Upper lobe of right lung (tissue), 1 donor: ENCODE data around the gene IGSF11. TPM values are rescaled to one million over a fixed set of nuclear protein-coding genes. Genes with fewer than 3 reads are reported as not detected.
"Not testable (repeated sequence)": the region's sequence is repeated elsewhere in the genome, so short reads cannot be mapped to it uniquely, and the experiment has no call there.

Experiments
- ATAC-seq: fragments of 200-7000 bp; cut with Tn5 transposase; one replicate; pipeline ENCODE4 v1.9.1; 2020; ENCODE audit warnings: mild to moderate bottlenecking, moderate library complexity
- DNase-seq: peaks from one replicate; pipeline ENCODE4 v3.0.0-alpha.2; 2020
- H3K27ac ChIP-seq: fragments of 200-600 bp; one replicate; pipeline ENCODE4 v1.8.0; 2022
- H3K27me3 ChIP-seq: fragments of 200-600 bp; one replicate; pipeline ENCODE4 v1.8.0; 2022; ENCODE audit warnings: mild to moderate bottlenecking
- H3K36me3 ChIP-seq: fragments of 200-600 bp; one replicate; pipeline ENCODE4 v1.8.0; 2022
- H3K4me1 ChIP-seq: fragments of 200-600 bp; one replicate; pipeline ENCODE4 v1.8.0; 2022
- H3K4me3 ChIP-seq: fragments of 200-600 bp; one replicate; pipeline ENCODE4 v1.8.0; 2022; ENCODE audit warnings: mild to moderate bottlenecking
- H3K9me3 ChIP-seq: fragments of 200-600 bp; one replicate; pipeline ENCODE4 v1.8.0; 2022
- intact Hi-C: fragments of 100-400 bp; cut with DNase I; formaldehyde crosslinking; loops from one replicate; pipeline ENCODE4 v1.11.0; 2022
- total RNA-seq: library from RNA; stranded (reverse); fragmentation: NEBNext Ultra II Directional; extraction: Animal tissue kit (Norgen Biotek cat#: 25700); gene quantifications from one replicate; pipeline ENCODE4 v1.2.1, GENCODE V29; 2021
- TF ChIP-seq, protein P1 (sequence below): fragments of 200-600 bp; IDR thresholded peaks from one replicate; pipeline ENCODE4 v1.8.0; 2022; ENCODE audit warnings: antibody characterized with exemption
- donor health status: DM: no; HTN: yes; CAD: no; lungs with severe emphysema.

The IGSF11 gene
- total RNA-seq, 1 donor from 2014 or later = 0.46 TPM

- Histone ChIP-seq H3K9me3 (no peaks in the 10 kb centered on the region), H3K27me3 (no peaks in the 10 kb centered on the region), H3K4me3 (no peak overlapping the region), H3K36me3 (no peaks in the 10 kb centered on the region), H3K4me1 (no peaks in the 10 kb centered on the region), H3K27ac (no peak overlapping the region)
- intact Hi-C loops = no loop called here
- ATAC-seq = no peak
- no peak for DNase-seq
- TF ChIP-seq, protein P1, sequence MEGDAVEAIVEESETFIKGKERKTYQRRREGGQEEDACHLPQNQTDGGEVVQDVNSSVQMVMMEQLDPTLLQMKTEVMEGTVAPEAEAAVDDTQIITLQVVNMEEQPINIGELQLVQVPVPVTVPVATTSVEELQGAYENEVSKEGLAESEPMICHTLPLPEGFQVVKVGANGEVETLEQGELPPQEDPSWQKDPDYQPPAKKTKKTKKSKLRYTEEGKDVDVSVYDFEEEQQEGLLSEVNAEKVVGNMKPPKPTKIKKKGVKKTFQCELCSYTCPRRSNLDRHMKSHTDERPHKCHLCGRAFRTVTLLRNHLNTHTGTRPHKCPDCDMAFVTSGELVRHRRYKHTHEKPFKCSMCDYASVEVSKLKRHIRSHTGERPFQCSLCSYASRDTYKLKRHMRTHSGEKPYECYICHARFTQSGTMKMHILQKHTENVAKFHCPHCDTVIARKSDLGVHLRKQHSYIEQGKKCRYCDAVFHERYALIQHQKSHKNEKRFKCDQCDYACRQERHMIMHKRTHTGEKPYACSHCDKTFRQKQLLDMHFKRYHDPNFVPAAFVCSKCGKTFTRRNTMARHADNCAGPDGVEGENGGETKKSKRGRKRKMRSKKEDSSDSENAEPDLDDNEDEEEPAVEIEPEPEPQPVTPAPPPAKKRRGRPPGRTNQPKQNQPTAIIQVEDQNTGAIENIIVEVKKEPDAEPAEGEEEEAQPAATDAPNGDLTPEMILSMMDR = no peak
Observed at GRCh38 chr3:118980832-118981231, 53.8 kb downstream of the IGSF11 start.

DNA sequence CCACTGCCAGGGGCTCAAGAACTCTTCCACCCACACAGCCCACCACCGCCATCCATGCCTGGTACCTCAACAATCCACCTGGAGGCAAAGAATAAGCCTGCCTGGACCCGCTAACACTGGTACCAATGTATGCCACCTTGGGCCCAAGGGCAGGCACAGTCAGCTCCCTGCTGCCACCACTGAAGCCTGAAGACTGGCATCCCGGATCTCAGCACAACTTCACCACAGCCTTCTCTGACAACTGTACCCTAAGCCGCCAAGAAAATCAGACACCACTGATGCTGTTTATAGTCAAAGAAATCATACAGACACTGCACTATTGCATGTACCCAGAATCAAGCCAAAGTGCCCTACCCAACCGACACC lies 56.3 kb downstream of the IGSF11 start:
- TF ChIP-seq, protein P1 = no peak
- no peaks in the 10 kb centered on the region for H3K27me3 ChIP-seq
- intact Hi-C loops = no loop called here

GRCh38 chr3:118977671-118978392 lies 56.8 kb downstream of the IGSF11 start:
- TF ChIP-seq, protein P1 = no peak
- Histone ChIP-seq H3K4me1 (no peaks in the 10 kb centered on the region), H3K9me3 (no peaks in the 10 kb centered on the region), H3K4me3 (no peak overlapping the region), H3K36me3 (no peaks in the 10 kb centered on the region), H3K27me3 (no peaks in the 10 kb centered on the region), H3K27ac (no peak overlapping the region)
- intact Hi-C loops = no loop called here
- ATAC-seq (no peak), DNase-seq (no peak)

More for the DNA sequence above, 56.3 kb downstream of the IGSF11 start:
- H3K9me3 ChIP-seq = no peaks in the 10 kb centered on the region
- ATAC-seq = no peak
- no peak for DNase-seq
- no peak overlapping the region for H3K27ac ChIP-seq
- H3K4me3 ChIP-seq = no peak overlapping the region
- no peaks in the 10 kb centered on the region for H3K4me1 ChIP-seq
- H3K36me3 ChIP-seq = no peaks in the 10 kb centered on the region

GRCh38 chr3:118977118-118977517 lies 57.5 kb downstream of the IGSF11 start:
- H3K27me3 ChIP-seq = no peaks in the 10 kb centered on the region
- ATAC-seq (no peak), DNase-seq (no peak)
- H3K4me3 ChIP-seq = no peak overlapping the region
- intact Hi-C loops = no loop called here
- H3K4me1 ChIP-seq = no peaks in the 10 kb centered on the region
- H3K9me3 ChIP-seq = no peaks in the 10 kb centered on the region
- no peak overlapping the region for H3K27ac ChIP-seq
- H3K36me3 ChIP-seq = no peaks in the 10 kb centered on the region
- TF ChIP-seq, protein P1 = no peak

- H3K9me3 ChIP-seq, H3K27me3 ChIP-seq, H3K27ac ChIP-seq, DNase-seq, ATAC-seq, intact Hi-C loops, H3K4me3 ChIP-seq, H3K36me3 ChIP-seq, H3K4me1 ChIP-seq: not testable (repeated sequence)
Observed at GRCh38 chr3:118975476-118975875, 59.2 kb downstream of the IGSF11 start.

- intact Hi-C loops = no loop called here
- H3K36me3 ChIP-seq = no peaks in the 10 kb centered on the region
- no peaks in the 10 kb centered on the region for H3K4me1 ChIP-seq
- ATAC-seq (no peak), DNase-seq (no peak)
- H3K4me3 ChIP-seq = no peak overlapping the region
- TF ChIP-seq, protein P1 = no peak
- H3K27me3 ChIP-seq = no peaks in the 10 kb centered on the region
- no peak overlapping the region for H3K27ac ChIP-seq
- no peaks in the 10 kb centered on the region for H3K9me3 ChIP-seq
Observed at GRCh38 chr3:118974356-118975097, 60.1 kb downstream of the IGSF11 start.
